HG02885 (cell line): ENCODE results near the gene CD80.

Experiments
- ATAC-seq: cut with Tn5 transposase; IDR thresholded peaks from one replicate; pipeline ENCODE4 v1.9.1; 2021; ENCODE audit warnings: mild to moderate bottlenecking; ENCODE audit not compliant: unreplicated experiment, poor library complexity

The CD80 gene

GRCh38 chr3:119507404-119507803 is 52.0 kb downstream of the CD80 start:
- no peak for ATAC-seq

- ATAC-seq, result no peak
Measured at GRCh38 chr3:119506631-119507030, 52.8 kb downstream of the CD80 start.

- ATAC-seq, result no peak
Measured at GRCh38 chr3:119500901-119501300, 58.5 kb downstream of the CD80 start.

- ATAC-seq, result no peak
Measured at GRCh38 chr3:119500265-119500664, 59.1 kb downstream of the CD80 start.

- ATAC-seq, result peak; percentile 98
Measured at GRCh38 chr3:119498186-119499011, 61.0 kb downstream of the CD80 start, which contains the start of gene TIMMDC1. Gene TIMMDC1 (plus strand): TSS chr3:119498547. CDS start chr3:119498734, 187 bp downstream.

GRCh38 chr3:119497820-119498185 is 61.6 kb downstream of the CD80 start:
- no peak for ATAC-seq

GRCh38 chr3:119494597-119494996 is 64.8 kb downstream of the CD80 start:
- no peak for ATAC-seq

- ATAC-seq, result no peak
Measured at GRCh38 chr3:119492810-119493209, 66.6 kb downstream of the CD80 start.

- ATAC-seq, result no peak
Measured at GRCh38 chr3:119492128-119492527, 67.3 kb downstream of the CD80 start.

GRCh38 chr3:119490153-119490552 is 69.3 kb downstream of the CD80 start:
- no peak for ATAC-seq

- no peak for ATAC-seq
Measured at GRCh38 chr3:119485563-119485962, 73.9 kb downstream of the CD80 start.

- ATAC-seq, result no peak
Measured at GRCh38 chr3:119483101-119483500, 76.3 kb downstream of the CD80 start.

- ATAC-seq, result no peak
Measured at GRCh38 chr3:119481079-119481478, 78.3 kb downstream of the CD80 start.
